ENCODE results near the gene MCM5.

DNA sequence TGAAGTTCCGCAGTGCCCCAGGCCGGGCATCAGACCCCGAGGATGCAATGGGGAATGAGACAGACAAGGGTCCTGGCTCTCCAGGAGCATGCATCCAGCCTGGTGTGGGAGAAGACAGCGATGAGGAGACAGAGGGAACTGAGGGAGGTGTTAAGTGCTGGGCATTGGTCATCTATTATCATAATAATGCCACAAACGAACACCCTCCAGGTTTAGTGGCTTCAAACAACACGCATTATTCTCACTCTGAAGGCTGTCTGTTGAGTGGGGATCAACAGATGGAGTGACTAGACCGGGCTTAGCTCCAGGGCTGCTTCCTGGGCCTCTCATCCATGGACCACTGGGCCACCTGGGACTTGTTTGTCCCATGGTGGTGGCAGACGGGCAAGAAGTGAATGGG lies 48.6 kb downstream of the MCM5 start:
- TF ChIP-seq, protein P1, sequence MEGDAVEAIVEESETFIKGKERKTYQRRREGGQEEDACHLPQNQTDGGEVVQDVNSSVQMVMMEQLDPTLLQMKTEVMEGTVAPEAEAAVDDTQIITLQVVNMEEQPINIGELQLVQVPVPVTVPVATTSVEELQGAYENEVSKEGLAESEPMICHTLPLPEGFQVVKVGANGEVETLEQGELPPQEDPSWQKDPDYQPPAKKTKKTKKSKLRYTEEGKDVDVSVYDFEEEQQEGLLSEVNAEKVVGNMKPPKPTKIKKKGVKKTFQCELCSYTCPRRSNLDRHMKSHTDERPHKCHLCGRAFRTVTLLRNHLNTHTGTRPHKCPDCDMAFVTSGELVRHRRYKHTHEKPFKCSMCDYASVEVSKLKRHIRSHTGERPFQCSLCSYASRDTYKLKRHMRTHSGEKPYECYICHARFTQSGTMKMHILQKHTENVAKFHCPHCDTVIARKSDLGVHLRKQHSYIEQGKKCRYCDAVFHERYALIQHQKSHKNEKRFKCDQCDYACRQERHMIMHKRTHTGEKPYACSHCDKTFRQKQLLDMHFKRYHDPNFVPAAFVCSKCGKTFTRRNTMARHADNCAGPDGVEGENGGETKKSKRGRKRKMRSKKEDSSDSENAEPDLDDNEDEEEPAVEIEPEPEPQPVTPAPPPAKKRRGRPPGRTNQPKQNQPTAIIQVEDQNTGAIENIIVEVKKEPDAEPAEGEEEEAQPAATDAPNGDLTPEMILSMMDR (IDR thresholded peaks at IDR 0.05) = no peak
- TF ChIP-seq EP300 (IDR thresholded peaks at IDR 0.05) = no peak
